GM19455 (cell line): ENCODE data around the gene RASAL2.
A peak's percentile ranks its signal among the peaks of the same experiment; 100 is the strongest.
"Not testable (repeated sequence)": the region's sequence is repeated elsewhere in the genome, so short reads cannot be mapped to it uniquely, and the experiment has no call there.

ENCODE experiments used
- ATAC-seq: cut with Tn5 transposase; IDR thresholded peaks from one replicate; pipeline ENCODE4 v1.9.1; 2021; ENCODE audit not compliant: unreplicated experiment

Gene RASAL2

GRCh38 chr1:178275049-178275448, 181.1 kb downstream of the RASAL2 start:
- no peak for ATAC-seq

GRCh38 chr1:178275553-178275952, 181.6 kb downstream of the RASAL2 start:
- ATAC-seq = no peak

DNA sequence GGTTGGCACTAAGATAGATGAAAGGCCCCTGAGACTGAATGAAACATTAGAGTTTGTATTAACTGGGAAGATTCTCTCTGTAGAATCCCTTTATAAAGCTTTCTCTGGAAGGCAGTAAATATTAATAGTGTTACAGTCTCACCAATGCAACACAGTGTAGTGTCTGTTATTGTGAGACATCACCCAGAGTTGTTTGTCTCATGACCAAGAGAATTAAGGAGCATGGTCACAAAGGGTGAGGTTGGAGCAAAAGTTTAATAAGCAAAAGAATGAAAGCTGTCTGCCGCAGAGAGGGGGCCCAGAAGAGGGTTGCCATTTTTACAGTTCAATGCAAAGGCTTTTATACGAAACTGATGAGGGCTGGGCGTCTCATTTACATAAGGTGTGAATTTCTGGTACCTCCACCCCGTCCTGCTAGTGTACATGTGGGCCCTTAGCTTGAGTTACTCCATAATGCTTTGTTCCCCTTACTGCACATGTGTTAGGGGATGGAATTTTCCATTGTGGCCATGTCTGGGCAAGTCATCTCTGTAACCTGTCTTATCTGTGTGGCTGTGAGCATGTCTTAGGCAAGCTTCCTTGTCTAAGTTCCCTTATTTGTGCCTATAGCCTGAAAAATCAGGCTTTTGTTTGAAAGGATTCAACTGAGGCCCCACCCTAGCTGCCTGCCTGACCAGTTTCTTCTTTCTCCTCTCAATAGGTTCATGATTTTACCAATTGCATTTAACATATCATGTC, 184.1 kb downstream of the RASAL2 start:
- ATAC-seq = no peak

DNA sequence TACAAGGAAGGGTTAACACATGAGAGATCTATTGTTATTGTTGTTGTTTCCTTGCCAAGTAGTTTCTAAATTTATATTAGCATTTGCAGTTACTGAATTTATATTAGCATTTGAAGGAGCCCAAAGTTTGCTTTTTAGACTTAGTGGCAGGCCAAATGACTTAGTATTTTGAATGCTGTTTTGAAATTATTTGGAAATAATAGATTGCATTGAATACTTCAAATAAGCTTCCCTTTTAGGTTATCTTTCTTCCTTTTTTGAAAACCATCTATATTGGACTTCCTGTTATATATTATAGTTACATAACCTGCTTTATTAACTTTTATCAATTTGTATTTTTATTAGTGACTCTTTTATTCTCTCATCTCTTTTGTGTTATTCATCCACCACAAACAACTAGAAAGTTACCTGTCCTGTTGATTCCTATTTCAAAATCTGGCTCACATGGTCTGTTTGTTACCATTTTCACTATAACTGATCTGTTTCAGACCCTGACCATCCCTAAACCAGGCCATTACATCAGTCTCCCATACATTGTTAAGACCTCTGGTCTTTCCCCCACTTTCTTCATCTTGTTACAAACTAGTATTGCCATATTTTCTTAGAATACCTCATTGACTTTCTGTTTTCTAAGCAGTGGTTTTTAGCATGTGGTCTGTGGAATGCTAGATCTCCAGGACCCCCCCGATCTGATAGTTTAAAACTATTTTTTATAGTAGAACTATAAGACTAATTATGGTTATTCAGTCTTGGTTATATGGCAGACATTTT, 185.2 kb downstream of the RASAL2 start:
- ATAC-seq = no peak

DNA sequence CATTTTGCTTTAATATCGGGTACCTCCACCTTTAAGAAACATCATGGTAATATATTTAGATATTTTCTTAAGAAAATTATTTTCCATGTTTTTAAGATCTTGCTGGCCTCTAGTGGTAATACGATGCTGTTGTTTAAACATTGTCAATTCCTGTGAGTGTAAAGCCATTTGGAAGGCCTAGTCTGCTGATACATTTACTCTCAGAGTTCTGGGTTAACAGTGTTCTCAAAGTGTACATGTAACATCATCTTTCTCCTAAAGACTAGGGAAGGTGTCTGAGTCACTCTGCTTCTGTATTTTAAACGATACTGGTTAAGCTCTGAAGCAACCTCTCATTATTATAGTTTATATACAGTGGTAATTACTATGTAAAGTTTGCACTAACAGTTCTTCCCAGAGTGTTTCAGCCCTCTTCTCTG, 189.1 kb downstream of the RASAL2 start:
- no peak for ATAC-seq

GRCh38 chr1:178283409-178283808, 189.5 kb downstream of the RASAL2 start:
- ATAC-seq = no peak

DNA sequence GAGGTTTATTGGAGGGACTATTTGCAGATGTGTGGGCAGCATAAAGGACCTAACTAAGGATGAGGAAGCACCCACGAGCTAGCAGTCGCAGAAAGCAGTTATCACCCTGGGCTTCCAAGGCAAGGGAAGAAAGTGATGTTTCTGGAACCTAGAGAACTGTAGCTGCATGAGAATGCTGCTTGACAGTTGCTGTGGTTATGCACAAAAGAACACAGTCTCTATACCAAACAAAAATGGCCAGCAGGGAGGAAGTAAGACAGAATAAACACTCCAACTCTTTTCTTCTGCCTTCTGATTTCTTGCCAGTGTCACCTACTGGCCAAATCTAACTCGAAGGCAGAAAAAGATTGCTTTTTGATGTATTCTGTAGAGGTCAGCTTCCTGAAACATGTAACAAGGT, 190.2 kb downstream of the RASAL2 start:
- ATAC-seq = no peak

DNA sequence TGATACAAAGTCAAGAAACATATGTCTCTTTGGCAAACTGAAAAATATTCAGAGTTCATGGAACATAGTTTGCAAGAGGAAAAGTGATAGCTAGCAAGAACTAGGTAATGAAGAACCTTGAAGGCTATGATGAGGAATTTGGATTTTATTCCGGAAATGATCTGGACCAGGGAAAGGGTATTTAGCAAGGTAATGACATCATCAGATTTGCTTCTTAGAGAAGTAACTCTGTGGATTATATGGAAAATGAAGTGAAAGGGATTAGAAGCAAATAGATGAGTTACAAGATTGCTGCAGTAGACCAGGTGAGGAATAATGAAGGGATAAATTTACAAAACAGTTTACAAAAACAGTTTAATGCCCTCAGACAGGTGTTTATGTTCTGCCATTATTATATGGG, 197.3 kb downstream of the RASAL2 start:
- no peak for ATAC-seq

- no peak for ATAC-seq
Measured at GRCh38 chr1:178294654-178295053, 200.8 kb downstream of the RASAL2 start.

GRCh38 chr1:178300352-178300699, 206.4 kb downstream of the RASAL2 start:
- ATAC-seq = no peak

GRCh38 chr1:178301141-178301540, 207.2 kb downstream of the RASAL2 start:
- ATAC-seq = no peak

DNA sequence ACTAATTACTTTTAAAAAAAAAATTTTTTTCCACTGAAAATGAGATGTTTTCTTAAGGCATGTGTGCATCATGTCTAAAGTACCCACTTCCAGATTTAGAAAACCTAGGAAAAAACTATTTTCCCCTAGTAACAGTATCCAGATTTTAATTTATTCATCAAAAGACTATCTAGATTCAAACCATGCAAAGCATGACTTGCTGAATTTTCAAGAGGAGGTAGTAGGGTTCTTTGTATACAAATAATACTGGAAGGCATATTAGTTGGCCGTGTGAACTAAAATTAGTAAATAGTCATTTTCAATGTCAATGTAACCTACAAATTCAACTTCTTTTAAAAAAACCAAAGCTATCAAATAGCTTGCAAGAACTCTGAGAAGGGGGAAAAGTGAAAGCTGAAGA, 213.4 kb downstream of the RASAL2 start:
- ATAC-seq = no peak

DNA sequence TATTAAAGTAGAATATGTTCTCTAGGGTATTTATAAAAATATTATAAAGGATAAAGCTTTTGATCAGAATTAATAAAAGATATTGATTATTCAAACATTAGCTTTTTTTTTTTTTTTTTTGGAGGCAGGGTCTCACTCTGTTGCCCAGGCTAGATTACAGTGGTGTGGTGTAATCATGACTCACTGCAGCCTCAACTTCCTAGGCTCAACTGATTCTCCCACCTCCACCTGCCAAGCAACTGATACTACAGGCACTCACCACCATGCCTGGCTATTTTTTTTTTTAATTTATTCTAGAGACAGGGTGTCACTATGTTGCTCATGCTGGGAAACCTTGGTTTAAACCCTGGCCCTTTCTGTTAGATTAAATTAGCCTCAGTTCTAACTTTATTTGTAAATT, 214.5 kb downstream of the RASAL2 start:
- ATAC-seq = no peak

GRCh38 chr1:178310685-178311105, 216.8 kb downstream of the RASAL2 start:
- ATAC-seq = peak; percentile 79

GRCh38 chr1:178311164-178311563, 217.3 kb downstream of the RASAL2 start:
- no peak for ATAC-seq

GRCh38 chr1:178320280-178320982, 226.5 kb downstream of the RASAL2 start:
- not testable (repeated sequence) for ATAC-seq

DNA sequence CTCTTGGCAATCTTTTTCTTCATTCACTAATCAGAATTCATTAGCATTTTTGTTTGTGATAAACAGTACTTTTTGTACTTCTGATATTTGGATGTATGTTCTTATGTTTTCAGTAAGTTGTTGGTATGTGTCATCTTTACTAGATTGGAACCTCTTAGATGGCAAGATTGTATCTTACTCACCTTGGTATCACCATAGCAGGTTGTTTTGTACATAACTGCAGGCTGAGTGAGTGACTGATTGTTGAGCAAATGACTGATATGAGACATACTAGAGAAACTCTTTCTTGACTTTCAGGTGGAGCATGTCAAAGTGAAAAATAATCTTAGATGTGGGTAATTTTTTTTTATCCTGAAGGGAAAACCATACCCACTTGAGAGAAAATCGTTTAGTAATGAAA, 229.2 kb downstream of the RASAL2 start:
- no peak for ATAC-seq

- no peak for ATAC-seq
Measured at GRCh38 chr1:178324003-178324402, 230.1 kb downstream of the RASAL2 start.

DNA sequence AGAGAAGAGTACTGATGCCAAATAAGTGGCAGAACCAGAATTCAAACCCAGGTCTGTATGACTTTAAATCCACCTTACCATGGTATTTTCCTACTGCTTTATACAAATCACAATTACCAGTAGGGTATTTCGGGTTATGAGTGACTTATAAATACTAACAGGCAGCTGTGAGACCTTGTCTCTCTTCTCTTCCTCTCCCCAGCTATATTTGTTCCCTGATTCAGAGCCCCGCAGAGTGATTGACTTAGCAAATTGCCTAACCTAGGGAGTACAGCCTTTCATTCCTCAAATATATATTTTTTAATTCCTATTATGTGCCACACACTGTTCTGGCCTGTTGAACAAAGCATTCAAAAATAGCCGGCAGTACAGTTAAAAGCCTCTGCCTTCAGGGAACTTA, 234.8 kb downstream of the RASAL2 start:
- no peak for ATAC-seq

DNA sequence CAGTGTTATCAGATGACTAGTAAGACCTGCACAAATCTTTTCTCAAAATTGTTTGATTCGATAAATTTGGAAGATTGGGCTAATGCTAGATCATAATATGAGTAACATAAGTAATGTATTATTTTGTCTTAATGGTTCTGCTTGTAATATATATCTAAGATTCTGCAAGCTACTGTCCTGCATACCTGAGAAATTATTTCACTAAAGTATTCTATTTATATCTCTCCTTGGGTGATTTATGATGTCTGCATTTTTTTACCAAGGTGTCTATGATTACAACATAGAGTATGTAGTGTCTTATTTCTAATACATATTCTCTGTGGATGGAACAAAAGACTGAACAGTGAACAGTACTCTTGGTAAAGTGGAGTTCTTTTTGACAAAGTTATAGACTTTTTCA, 236.2 kb downstream of the RASAL2 start:
- ATAC-seq = no peak

GRCh38 chr1:178330848-178331497, 237.1 kb downstream of the RASAL2 start:
- ATAC-seq = no peak
